Measurements from ENCODE around the gene CRY1.
"Not testable (repeated sequence)": the region's sequence is repeated elsewhere in the genome, so short reads cannot be mapped to it uniquely, and the experiment has no call there.

DNA sequence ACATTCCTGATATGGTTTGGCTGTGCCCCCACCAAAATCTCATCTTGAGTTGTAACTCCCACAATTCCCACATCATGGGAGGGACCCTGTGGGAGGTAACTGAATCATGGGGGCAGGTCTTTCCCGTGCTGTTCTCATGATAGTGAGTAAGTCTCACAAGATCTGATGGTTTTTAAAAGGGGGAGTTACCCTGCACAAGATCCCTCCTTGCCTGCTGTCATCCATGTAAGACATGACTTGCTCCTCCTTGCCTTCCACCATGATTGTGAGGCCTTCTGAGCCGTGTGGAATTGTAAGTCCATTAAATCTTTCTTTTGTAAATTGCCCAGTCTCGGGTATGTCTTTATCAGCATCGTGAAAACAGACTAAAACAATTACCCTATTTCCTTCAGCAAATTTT, 90.7 kb downstream of the CRY1 start:
- not testable (repeated sequence) for TF ChIP-seq POLR2A (IDR thresholded peaks at IDR 0.05)
- TF ChIP-seq, protein P1, sequence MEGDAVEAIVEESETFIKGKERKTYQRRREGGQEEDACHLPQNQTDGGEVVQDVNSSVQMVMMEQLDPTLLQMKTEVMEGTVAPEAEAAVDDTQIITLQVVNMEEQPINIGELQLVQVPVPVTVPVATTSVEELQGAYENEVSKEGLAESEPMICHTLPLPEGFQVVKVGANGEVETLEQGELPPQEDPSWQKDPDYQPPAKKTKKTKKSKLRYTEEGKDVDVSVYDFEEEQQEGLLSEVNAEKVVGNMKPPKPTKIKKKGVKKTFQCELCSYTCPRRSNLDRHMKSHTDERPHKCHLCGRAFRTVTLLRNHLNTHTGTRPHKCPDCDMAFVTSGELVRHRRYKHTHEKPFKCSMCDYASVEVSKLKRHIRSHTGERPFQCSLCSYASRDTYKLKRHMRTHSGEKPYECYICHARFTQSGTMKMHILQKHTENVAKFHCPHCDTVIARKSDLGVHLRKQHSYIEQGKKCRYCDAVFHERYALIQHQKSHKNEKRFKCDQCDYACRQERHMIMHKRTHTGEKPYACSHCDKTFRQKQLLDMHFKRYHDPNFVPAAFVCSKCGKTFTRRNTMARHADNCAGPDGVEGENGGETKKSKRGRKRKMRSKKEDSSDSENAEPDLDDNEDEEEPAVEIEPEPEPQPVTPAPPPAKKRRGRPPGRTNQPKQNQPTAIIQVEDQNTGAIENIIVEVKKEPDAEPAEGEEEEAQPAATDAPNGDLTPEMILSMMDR (IDR thresholded peaks at IDR 0.05), result not testable (repeated sequence)
